SH-SY5Y (cell line): ENCODE data around the gene UPK3A.

Experiments
- GATA2 ChIP-seq: IDR thresholded peaks from 2 replicates; pipeline ENCODE4 v1.6.1; 2011; ENCODE audit warnings: mild to moderate bottlenecking, low read depth, low read length
- GATA3 ChIP-seq: IDR thresholded peaks from 2 replicates; pipeline ENCODE4 v1.6.1; 2011; ENCODE audit warnings: low read depth, mild to moderate bottlenecking, low read length, moderate library complexity

DNA sequence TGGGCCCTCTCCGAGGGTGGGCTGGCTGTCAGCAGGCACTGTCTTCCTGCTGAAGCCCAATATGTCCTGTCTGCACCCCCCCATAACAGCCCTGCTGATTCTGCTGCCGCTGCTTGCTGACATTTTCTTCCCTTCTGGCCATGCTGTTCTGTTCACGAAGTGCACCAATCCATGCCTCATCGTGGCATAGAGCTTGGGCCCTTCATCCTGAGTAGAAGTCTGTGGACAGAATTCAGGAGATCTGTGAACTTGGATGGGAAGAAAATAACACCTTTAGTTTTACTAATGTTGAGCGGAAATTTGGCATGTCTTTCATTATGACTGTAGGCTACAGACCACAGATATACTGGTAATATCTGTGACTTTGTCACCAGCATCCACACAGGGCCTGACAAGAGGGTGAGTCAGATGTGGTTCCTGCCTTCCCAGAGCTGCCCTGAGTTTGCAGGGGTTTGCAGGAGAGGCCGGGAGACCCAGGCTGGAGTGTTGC is 29.9 kb upstream of the UPK3A start:
- TF ChIP-seq GATA2 (no peak), GATA3 (no peak)
